ENCODE results near the gene OAS2.

- TF ChIP-seq CTCF (conservative IDR thresholded peaks at IDR 0.05; ENCODE audit: low read length), result no peak
- TF ChIP-seq EZH2phosphoT487 (IDR thresholded peaks at IDR 0.05; ENCODE audit: borderline replicate concordance), result no peak
Measured at GRCh38 chr12:113040722-113041171, 62.4 kb downstream of the OAS2 start.
